IPS-15b (cell line): ENCODE data around the gene PPT2.
A peak's percentile ranks its signal among the peaks of the same experiment; 100 is the strongest.

ENCODE experiments used
- H3K27me3 ChIP-seq: one replicate; pipeline ENCODE4 v1.6.1; 2013; ENCODE audit warnings: low read length; ENCODE audit not compliant: control insufficient read depth, insufficient read depth
- H3K36me3 ChIP-seq: one replicate; pipeline ENCODE4 v1.6.1; 2013; ENCODE audit warnings: low read length; ENCODE audit not compliant: control insufficient read depth, insufficient read depth
- H3K4me1 ChIP-seq: one replicate; pipeline ENCODE4 v1.6.1; 2013; ENCODE audit warnings: mild to moderate bottlenecking, low read length; ENCODE audit not compliant: control insufficient read depth, insufficient read depth
- H3K4me3 ChIP-seq: one replicate; pipeline ENCODE4 v1.5.1; 2013; ENCODE audit warnings: low read depth, low read length
- H3K9ac ChIP-seq: one replicate; pipeline ENCODE4 v1.6.1; 2013; ENCODE audit warnings: low read depth, mild to moderate bottlenecking, low read length
- H3K9me3 ChIP-seq: one replicate; pipeline ENCODE4 v1.6.1; 2013; ENCODE audit warnings: mild to moderate bottlenecking, low read length; ENCODE audit not compliant: control insufficient read depth, insufficient read depth

PPT2 gene, protein sequence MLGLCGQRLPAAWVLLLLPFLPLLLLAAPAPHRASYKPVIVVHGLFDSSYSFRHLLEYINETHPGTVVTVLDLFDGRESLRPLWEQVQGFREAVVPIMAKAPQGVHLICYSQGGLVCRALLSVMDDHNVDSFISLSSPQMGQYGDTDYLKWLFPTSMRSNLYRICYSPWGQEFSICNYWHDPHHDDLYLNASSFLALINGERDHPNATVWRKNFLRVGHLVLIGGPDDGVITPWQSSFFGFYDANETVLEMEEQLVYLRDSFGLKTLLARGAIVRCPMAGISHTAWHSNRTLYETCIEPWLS

DNA sequence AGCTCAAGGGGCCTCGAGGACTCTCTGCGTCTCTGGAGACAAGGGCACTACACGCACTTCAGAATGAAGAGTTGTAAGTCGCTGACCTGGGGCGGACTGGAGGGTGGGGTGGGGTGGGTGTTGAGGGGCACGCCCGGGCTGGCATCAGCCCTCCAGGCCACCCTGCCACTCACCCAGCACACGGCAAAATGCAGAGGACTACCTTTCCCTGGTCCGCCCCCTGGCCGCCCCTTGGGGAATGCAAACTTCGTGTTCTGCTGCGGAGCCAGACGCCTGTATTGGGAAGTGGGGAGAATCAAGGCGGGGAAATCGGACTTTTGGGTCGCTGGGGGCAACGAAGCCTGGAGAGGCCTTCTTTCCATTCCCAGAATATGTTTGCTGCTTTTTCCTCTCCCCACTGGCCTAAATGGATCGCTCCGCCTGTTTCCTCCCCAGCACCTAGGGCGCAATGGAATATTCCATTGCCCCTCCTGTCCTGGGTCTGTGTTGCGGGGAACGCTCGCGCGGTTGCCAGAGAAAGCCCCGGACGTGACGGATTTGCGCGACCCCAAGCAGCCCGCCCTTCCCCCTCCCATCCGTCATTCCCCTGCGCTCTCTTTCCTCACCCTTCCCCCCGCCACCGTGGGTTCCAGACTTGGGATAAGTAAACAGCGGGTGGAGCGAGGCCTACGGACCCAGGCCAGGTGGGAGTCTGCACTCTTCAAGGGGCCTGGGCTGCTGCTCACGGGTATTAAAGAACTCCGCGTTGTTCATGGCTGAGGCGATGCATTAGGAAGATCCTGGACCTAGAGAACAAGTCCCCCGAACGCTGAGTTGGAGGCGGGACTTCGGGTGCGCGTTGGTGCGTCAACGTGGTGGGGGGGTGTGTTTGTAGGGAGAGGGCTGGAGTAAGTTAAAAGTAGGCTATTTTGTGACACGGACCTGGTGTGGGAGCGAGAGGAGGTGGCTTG is at the start of gene PPT2:
PPT2 (plus strand) TSS at position 578 of the 950 bp plus-strand sequence. CDS start 454 bp downstream, outside the sequence.
- Histone ChIP-seq H3K4me1 (peaks cover 16% of the 10 kb centered on the region), H3K9me3 (no peaks in the 10 kb centered on the region), H3K4me3 (peak within 1 kb of the TSS; percentile 92), H3K36me3 (peaks cover 9% of the 10 kb centered on the region), H3K27me3 (peaks cover 40% of the 10 kb centered on the region), H3K9ac (peak within 1 kb of the TSS; percentile 67)

DNA sequence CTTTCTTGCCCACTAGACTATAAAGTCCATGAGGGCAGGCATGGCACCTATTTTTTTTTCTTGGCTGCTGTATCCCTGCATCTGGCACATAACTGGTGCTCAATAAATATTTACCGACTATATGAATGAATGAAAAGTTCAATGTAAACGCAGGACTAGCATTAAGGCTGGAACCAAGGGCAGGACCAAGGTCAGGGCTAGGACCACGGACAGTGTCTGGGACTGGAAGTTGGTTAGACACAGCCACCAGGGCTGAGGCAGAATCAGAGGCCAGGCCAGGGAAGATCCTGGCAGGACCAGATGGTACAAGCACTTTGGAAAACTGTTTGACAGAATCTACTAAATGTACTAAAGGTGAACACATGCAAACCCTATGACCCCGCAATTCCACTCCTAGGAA is 48.5 kb upstream of the PPT2 start:
- Histone ChIP-seq H3K36me3 (no peaks in the 10 kb centered on the region), H3K9ac (no peak overlapping the region), H3K27me3 (peaks cover 17% of the 10 kb centered on the region), H3K9me3 (no peaks in the 10 kb centered on the region), H3K4me1 (peaks cover 10% of the 10 kb centered on the region), H3K4me3 (no peak overlapping the region)

DNA sequence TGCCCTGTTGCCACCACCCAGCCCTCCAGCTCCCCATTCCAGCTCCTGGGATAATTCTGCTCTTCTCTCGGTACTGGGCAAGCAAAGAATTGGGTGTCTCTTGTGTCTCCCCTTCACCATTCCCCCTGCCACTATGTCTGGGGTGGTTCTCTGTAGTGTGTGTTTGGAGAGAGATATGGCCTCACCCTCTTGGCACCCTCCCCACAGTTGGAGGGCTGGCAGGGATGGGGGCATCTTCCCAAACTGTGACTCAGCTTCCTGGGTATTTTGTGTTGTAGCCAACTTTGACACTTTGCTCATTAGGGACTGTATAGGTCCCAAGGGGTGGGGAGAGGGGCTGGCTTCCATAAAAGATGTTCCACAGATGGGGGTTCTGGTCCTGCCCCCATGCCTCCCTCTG is 46.5 kb upstream of the PPT2 start:
- Histone ChIP-seq H3K9me3 (no peaks in the 10 kb centered on the region), H3K4me3 (no peak overlapping the region), H3K36me3 (no peaks in the 10 kb centered on the region), H3K27me3 (peaks cover 17% of the 10 kb centered on the region), H3K4me1 (peaks cover 10% of the 10 kb centered on the region), H3K9ac (no peak overlapping the region)

DNA sequence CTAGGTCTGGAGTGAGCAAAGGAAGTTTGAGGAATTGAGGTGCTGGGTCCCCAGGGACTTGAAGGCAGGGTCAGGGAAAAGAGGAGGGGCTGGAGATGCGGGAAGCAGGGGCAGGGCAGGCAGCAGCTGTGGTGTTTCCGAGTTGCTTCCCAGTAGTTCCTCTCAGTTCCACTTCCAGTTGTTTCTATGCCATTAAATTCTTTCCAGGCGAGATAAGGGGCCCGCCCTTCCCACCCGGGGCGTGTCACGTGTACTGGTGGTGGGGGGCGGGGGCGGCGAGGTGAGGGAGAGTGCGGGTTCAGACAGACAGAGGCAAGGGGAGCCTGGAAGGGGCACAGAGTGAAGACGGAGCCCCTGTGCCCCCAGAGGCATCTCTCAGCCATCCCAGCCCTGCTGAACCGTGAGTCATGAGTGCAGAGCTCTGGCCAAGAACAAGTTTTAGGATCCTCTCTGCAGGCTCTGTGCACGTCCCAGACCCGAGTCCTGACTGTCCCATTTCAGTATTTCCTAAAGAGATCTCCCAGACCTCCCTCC is 45.8 kb upstream of the PPT2 start:
- peak overlapping the region; percentile 70 for H3K9ac ChIP-seq
- no peaks in the 10 kb centered on the region for H3K36me3 ChIP-seq
- H3K27me3 ChIP-seq = peaks cover 17% of the 10 kb centered on the region
- peak overlapping the region; percentile 32 for H3K4me3 ChIP-seq
- H3K9me3 ChIP-seq = no peaks in the 10 kb centered on the region
- H3K4me1 ChIP-seq = peaks cover 10% of the 10 kb centered on the region

DNA sequence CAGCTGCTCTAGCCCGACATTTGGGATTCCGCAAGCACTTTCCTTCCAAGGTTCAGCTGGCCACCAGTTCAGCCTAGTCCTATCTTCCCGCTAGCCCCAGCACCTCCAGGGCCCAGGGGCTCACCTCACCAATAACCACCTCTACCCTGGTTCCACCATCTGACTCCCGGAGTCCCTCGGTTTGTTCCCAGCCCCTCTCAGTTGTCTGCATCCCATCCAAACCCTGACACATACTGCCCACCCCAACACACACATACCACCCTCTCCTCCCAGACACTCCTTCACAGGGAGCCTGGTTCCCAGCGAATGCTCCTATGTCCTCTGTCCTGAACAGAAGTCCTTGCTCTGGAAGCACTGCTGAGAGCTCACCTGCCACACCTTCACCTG is 45.2 kb upstream of the PPT2 start:
- peaks cover 17% of the 10 kb centered on the region for H3K27me3 ChIP-seq
- no peaks in the 10 kb centered on the region for H3K36me3 ChIP-seq
- H3K9me3 ChIP-seq = no peaks in the 10 kb centered on the region
- peaks cover 10% of the 10 kb centered on the region for H3K4me1 ChIP-seq
- H3K9ac ChIP-seq = peak overlapping the region; percentile 70
- peak overlapping the region; percentile 32 for H3K4me3 ChIP-seq

DNA sequence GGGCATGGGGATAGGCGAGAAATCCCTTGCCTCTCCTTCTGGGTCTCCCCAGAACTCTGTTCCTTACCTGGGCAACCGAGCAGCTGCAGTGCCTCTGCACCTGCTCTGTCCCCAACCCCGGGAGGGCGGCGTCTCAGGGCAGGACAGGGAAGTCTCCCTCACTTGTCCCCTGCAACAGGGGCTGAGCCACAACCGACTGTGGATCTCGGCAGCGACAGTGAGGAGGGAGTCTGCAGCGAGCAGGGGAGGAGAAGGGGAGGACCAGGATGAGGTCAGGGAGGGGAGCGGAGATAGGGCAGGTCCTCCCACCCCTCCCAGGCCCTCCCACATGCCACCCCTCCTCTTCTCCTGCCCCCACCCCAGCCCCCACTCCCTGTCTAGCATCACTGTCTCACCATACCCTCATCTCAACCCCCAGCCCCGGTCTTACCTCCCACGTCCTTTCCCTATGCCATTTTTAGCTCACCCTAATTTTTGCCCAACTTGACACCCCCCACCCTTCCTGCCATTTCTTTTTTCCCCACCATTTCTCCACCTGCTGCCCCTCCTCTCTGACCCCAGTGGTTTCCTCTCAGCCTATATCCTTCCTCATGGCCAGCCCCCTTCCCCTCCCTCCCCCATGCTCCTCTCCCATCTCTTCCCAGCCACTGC is 44.7 kb upstream of the PPT2 start, which contains the start of gene TNXB:
TNXB (minus strand) TSS at position 225 of the 651 bp plus-strand sequence. CDS start 11,140 bp downstream, outside the sequence.
- Histone ChIP-seq H3K4me3 (peak within 1 kb of the TSS; percentile 32), H3K9me3 (no peaks in the 10 kb centered on the region), H3K27me3 (peaks cover 17% of the 10 kb centered on the region), H3K9ac (peak within 1 kb of the TSS; percentile 70), H3K4me1 (peaks cover 10% of the 10 kb centered on the region), H3K36me3 (no peaks in the 10 kb centered on the region)

DNA sequence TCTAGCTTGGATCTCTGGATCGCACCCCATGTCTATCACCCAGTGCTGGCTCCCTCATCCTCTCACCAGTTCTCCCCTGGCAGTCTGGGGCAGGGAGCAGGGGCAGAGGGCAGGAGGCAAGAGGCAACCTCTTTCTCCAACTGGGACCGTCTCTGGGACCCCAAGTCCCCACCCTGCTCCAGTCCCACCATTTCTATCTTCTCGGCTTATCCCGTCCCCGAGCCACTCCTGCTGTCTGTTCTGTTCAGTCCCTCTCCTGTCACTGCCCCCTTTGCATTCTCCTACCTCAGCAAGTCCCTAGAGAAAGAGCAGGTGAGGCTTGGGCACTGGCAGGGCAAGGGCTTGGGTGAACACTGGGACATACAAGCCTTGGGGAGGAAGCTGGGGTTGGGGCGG is 44.2 kb upstream of the PPT2 start:
- Histone ChIP-seq H3K27me3 (peaks cover 17% of the 10 kb centered on the region), H3K36me3 (peaks cover 1% of the 10 kb centered on the region), H3K4me1 (peaks cover 10% of the 10 kb centered on the region), H3K9me3 (no peaks in the 10 kb centered on the region), H3K9ac (no peak overlapping the region), H3K4me3 (no peak overlapping the region)

DNA sequence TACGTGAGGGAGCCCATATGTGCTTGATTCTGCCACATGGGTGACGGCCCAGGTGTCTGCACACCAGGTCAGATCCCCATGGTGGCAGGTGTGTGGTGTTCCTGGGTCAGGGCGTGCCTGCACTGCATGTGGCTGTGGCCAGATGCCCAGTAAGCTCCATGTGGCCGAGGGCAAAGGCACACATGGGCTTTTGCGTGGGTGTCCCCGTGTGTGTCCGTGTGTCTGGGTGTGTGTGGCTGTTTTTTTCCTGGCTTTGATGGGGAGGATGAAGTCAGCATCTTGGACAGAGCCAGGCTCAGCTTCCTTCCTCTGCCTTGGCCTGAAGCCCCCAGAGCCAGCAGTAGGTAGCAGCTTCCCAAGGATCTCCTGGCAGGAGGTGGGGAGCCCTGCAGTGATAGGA is 43.3 kb upstream of the PPT2 start:
- H3K27me3 ChIP-seq = peaks cover 17% of the 10 kb centered on the region
- peaks cover 4% of the 10 kb centered on the region for H3K36me3 ChIP-seq
- peaks cover 10% of the 10 kb centered on the region for H3K4me1 ChIP-seq
- no peak overlapping the region for H3K4me3 ChIP-seq
- H3K9ac ChIP-seq = no peak overlapping the region
- H3K9me3 ChIP-seq = no peaks in the 10 kb centered on the region

DNA sequence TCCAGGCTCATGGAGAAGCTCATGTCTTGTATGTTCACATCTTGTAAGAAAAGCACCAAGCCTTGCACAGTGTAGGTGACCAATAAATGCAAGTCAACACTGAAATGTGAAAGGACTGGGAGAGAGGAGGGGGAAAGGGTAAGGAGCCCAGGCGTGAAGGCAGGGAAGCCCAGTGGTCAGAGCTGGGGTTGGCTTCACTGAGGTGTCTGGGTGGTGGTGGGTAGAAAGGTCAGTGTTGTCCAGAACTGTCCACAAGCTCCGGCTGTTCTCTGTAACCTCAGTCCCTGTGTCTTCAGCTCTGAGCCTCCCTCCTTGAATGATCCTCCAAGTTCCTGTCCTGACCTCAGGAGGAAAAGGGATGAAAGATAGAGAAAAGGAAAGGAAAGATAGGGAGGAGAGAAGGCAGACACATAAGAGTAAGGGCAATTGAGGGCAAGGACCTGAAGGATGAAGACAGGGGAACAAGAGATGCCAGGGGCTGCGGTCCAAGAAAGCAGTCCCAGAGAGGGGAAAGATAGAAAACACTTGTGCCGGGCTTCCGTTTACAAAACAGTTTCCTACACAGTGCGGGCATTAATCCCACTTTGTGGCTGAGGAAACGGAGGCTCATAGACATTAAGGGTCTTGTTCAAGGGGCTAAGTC is 42.4 kb upstream of the PPT2 start:
- Histone ChIP-seq H3K9ac (no peak overlapping the region), H3K9me3 (no peaks in the 10 kb centered on the region), H3K36me3 (peaks cover 13% of the 10 kb centered on the region), H3K4me1 (peaks cover 10% of the 10 kb centered on the region), H3K4me3 (no peak overlapping the region), H3K27me3 (peaks cover 17% of the 10 kb centered on the region)

DNA sequence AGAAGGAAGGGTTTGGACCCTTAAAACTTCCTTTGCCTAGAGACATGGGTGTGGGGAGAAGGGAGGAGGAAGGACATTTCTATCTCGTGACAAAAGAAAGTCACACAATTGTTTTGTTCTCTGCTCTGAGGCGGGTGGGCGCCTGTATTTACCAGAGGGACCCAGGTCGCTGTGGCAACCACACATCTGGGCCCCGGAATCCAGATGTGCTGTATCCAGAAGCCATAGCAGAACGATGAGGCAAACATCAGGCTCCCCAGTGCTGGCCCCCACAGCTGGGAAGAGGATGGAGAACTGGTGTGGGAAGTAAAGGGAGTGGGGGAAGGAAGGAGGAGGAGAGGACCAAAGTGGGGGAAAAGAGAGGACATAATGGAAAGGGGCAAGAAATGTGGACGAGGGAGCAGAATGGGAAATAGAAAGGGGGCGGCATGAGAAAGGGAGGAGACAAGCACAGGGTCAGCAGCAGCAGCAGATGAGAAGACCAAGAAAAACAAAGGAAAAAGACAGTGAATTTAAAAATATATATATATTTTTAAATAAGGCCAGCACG is 41.4 kb upstream of the PPT2 start:
- H3K27me3 ChIP-seq = peaks cover 17% of the 10 kb centered on the region
- H3K9me3 ChIP-seq = no peaks in the 10 kb centered on the region
- peaks cover 10% of the 10 kb centered on the region for H3K4me1 ChIP-seq
- H3K4me3 ChIP-seq = no peak overlapping the region
- H3K36me3 ChIP-seq = peaks cover 18% of the 10 kb centered on the region
- H3K9ac ChIP-seq = no peak overlapping the region
